Hindlimb muscle (tissue), 1 donor: ENCODE measurements around the gene TMEM158. TPM values are rescaled to one million over a fixed set of nuclear protein-coding genes. Genes with fewer than 3 reads are reported as not detected.

Experiments
- polyA plus RNA-seq: library from polyadenylated mRNA; unstranded; fragments of 120-200 nt; gene quantifications from one replicate; pipeline ENCODE4 v1.2.1, GENCODE V29; 2013; ENCODE audit not compliant: insufficient read length

The TMEM158 gene
- polyA plus RNA-seq, 1 donor: 1.2 TPM

Other genes with a start within 250 kb of the TMEM158 start
- gene CLEC3B, start 200.0 kb downstream of the TMEM158 start, polyA plus RNA-seq: 126 TPM
- gene CDCP1, start 79.9 kb downstream of the TMEM158 start, polyA plus RNA-seq: 0.34 TPM
- 15.4 TPM for gene LARS2, start 162.3 kb upstream of the TMEM158 start, polyA plus RNA-seq